Progenitor cell of endocrine pancreas (in vitro differentiated cells): ENCODE data around the gene DNAH9. TPM values are rescaled to one million over a fixed set of nuclear protein-coding genes. Genes with fewer than 3 reads are reported as not detected.

Source experiments
- DNase-seq: peaks from one replicate; pipeline ENCODE4 v3.0.0; 2021; ENCODE audit warnings: low spot score; ENCODE audit not compliant: unreplicated experiment
- H3K27ac Mint-ChIP-seq: 2 replicates; pipeline ENCODE4 v1.8.0; 2021; ENCODE audit warnings: mild to moderate bottlenecking, moderate library complexity, mixed read lengths
- H3K27me3 Mint-ChIP-seq: 2 replicates; pipeline ENCODE4 v1.8.0; 2021; ENCODE audit warnings: mixed read lengths
- H3K36me3 Mint-ChIP-seq: 2 replicates; pipeline ENCODE4 v1.8.0; 2022; ENCODE audit warnings: mixed read lengths; ENCODE audit not compliant: insufficient read depth
- H3K4me1 Mint-ChIP-seq: 2 replicates; pipeline ENCODE4 v1.8.0; 2021; ENCODE audit warnings: low read depth, mixed read lengths
- H3K4me3 Mint-ChIP-seq: 2 replicates; pipeline ENCODE4 v1.8.0; 2021; ENCODE audit warnings: low read depth, mild to moderate bottlenecking, moderate library complexity, mixed read lengths
- H3K9me3 Mint-ChIP-seq: 2 replicates; pipeline ENCODE4 v1.8.0; 2021; ENCODE audit warnings: low read depth, mixed read lengths
- CTCF ChIP-seq: fragments of 200-600 bp; sonication (generic); IDR thresholded peaks from one replicate; pipeline ENCODE4 v1.5.0; 2021; ENCODE audit warnings: antibody characterized with exemption, mild to moderate bottlenecking; ENCODE audit not compliant: unreplicated experiment
- total RNA-seq: library from RNA; stranded (reverse); gene quantifications from 2 replicates; pipeline ENCODE4 v1.2.1, GENCODE V29; 2021

Gene DNAH9
- total RNA-seq, 1 donor from 2014 or later, result 1.5 TPM

- no peak overlapping the region for H3K4me3 Mint-ChIP-seq
- H3K27ac Mint-ChIP-seq, result no peak overlapping the region
- no peak for TF ChIP-seq CTCF
- H3K27me3 Mint-ChIP-seq, result peaks cover 9% of the 10 kb centered on the region
- H3K4me1 Mint-ChIP-seq, result no peaks in the 10 kb centered on the region
- DNase-seq, result no peak
- no peaks in the 10 kb centered on the region for H3K9me3 Mint-ChIP-seq
- no peaks in the 10 kb centered on the region for H3K36me3 Mint-ChIP-seq
These were observed 92.4 kb downstream of the DNAH9 start for GRCh38 chr17:11690681-11691080.

- Mint-ChIP-seq H3K4me3 (no peak overlapping the region), H3K9me3 (no peaks in the 10 kb centered on the region), H3K4me1 (no peaks in the 10 kb centered on the region), H3K36me3 (no peaks in the 10 kb centered on the region), H3K27me3 (peaks cover 6% of the 10 kb centered on the region), H3K27ac (no peak overlapping the region)
- no peak for DNase-seq
- no peak for TF ChIP-seq CTCF
These were observed 94.4 kb downstream of the DNAH9 start for GRCh38 chr17:11692688-11693087.

- no peak overlapping the region for H3K27ac Mint-ChIP-seq
- TF ChIP-seq CTCF, result no peak
- H3K4me1 Mint-ChIP-seq, result no peaks in the 10 kb centered on the region
- no peaks in the 10 kb centered on the region for H3K9me3 Mint-ChIP-seq
- no peak overlapping the region for H3K4me3 Mint-ChIP-seq
- peaks cover 3% of the 10 kb centered on the region for H3K27me3 Mint-ChIP-seq
- no peak for DNase-seq
- H3K36me3 Mint-ChIP-seq, result no peaks in the 10 kb centered on the region
These were observed 95.0 kb downstream of the DNAH9 start for GRCh38 chr17:11693284-11693683.

- Mint-ChIP-seq H3K9me3 (no peaks in the 10 kb centered on the region), H3K36me3 (no peaks in the 10 kb centered on the region), H3K27ac (no peak overlapping the region), H3K27me3 (peaks cover 3% of the 10 kb centered on the region), H3K4me3 (no peak overlapping the region), H3K4me1 (no peaks in the 10 kb centered on the region)
- no peak for TF ChIP-seq CTCF
- DNase-seq, result no peak
These were observed 102.4 kb downstream of the DNAH9 start for GRCh38 chr17:11700668-11701067.

- no peak overlapping the region for H3K27ac Mint-ChIP-seq
- TF ChIP-seq CTCF, result no peak
- H3K27me3 Mint-ChIP-seq, result peaks cover 3% of the 10 kb centered on the region
- H3K4me3 Mint-ChIP-seq, result no peak overlapping the region
- H3K9me3 Mint-ChIP-seq, result no peaks in the 10 kb centered on the region
- H3K4me1 Mint-ChIP-seq, result no peaks in the 10 kb centered on the region
- DNase-seq, result no peak
- H3K36me3 Mint-ChIP-seq, result no peaks in the 10 kb centered on the region
These were observed 103.6 kb downstream of the DNAH9 start for GRCh38 chr17:11701911-11702310.
